GM19239 (cell line): ENCODE measurements around the gene MRPL46.
"Not testable (repeated sequence)": the region's sequence is repeated elsewhere in the genome, so short reads cannot be mapped to it uniquely, and the experiment has no call there.

Experiments used
- DNase-seq: peaks from one replicate; pipeline ENCODE4 v3.0.0; 2011; ENCODE audit warnings: low spot score; ENCODE audit not compliant: insufficient read length
- FAIRE-seq: peaks from 2 replicates; lab custom pipeline; 2011; peaks lifted over from hg19 to GRCh38; lab: Jason Lieb, UNC

The MRPL46 gene

DNA sequence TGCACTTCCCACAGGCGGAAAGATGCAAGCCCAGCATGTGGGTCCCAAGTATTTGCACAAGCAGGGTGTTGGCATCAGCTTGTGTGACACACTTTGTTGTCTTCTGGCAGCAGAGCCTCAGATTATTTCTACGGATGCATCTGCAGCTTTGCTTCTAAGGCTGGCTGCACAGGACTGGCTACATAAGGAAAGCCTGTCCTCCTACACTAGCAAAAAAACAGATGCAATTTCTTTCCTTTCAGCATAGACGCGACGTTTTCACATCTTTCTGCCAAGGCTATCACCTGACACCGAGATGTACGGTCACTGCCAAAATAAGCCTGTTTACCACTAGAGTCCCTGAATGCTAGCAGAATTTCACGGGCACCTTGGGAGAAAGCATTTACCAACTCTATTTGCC lies 13.8 kb upstream of the MRPL46 start:
- DNase-seq (no peak), FAIRE-seq (no peak)

- no peak for FAIRE-seq
- DNase-seq: no peak
Measured at GRCh38 chr15:88479169-88479568, 12.0 kb upstream of the MRPL46 start.

DNA sequence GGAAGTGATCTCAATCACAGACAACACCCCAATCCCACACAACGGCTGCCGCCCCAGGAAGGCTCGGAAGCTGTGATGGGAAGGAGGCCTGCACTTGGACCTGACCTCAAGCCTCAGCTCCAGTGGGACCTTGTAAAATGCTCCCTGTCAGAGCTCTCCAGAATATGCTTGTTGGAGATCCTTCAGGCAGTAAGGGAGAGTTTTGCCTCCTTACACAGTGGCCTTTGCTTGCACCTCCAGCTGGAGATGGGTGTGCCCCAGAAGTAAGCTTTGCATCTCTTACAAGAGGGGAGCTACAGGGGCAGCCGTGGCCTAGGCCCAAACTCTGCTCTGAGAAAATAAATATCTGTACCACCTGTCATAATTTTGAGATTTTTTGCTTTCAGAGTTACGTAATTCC lies 10.7 kb upstream of the MRPL46 start:
- FAIRE-seq (no peak), DNase-seq (no peak)

DNA sequence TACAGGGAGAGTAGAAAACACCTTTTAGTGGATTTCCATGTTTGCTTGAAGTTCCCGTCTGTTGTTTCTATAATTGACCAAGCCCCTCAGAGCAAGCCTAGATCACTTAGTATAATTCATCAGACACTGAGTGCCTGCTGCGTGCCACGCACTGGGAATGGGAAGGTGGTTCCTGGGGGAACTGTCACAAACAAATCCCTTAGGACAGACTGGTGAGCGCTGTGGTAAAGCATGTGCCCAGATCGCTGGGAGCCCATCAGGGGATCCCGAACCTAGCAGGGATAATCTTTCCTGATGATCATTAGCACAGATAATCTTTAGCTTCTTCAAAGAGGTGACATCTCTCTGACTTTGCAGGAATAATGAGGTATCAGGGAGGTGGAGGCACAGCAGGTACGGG lies 9.9 kb upstream of the MRPL46 start:
- DNase-seq: no peak
- FAIRE-seq: no peak

- DNase-seq (no peak), FAIRE-seq (no peak)
Measured at GRCh38 chr15:88476635-88477060, 9.5 kb upstream of the MRPL46 start.

DNA sequence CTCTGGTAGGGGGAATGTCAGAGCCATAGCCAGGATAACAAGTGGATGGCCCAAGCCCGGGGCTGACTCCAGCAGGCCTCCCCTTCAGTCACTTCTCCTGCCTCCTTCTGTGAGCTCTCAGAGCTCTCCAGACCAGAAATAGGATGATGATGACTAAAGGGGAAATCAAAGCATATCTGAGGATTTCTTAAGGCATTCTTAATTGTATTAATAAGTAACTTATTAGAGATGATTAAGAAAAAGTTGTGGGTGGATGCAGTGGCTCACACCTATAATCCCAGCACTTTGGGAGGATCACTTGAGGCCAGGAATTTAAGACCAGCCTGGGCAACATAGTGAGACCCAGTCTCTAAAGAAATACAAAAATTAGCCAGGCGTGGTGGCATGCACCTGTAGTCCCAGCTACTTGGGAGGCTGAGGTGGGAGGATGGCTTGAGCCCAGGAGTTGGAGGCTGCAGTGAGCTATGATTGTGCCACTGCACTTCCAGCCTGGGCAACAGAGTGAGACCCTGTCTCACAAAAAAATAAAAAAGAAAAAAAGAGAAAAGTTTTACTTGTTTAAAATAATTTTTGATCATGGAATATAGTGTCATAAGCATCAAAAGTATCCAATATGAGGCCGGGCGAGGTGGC lies 6.6 kb upstream of the MRPL46 start:
- FAIRE-seq, DNase-seq: not testable (repeated sequence)

DNA sequence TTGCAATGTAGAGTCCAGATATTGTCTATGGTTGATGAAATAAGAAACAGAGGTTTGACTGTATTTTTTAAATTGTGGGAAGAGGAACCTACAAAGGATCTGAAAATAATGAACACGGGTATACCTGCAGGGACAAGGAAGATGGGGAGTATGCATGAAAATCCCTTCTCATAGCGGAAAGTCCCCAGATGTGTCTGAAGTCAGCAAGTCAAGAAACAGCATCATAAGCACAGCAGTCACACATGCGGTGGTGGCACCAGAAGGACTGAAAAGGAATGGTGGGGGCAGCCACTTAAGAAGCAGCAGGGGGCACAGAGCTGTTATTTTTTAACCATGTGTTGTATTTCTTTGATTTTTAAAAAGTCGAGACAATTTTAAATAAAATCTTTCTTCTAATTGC lies 5.0 kb upstream of the MRPL46 start:
- DNase-seq (no peak), FAIRE-seq (no peak)

GRCh38 chr15:88470625-88471372 lies 3.6 kb upstream of the MRPL46 start:
- DNase-seq (no peak), FAIRE-seq (no peak)

- no peak for DNase-seq
- no peak for FAIRE-seq
Measured at GRCh38 chr15:88469321-88469720, 2.1 kb upstream of the MRPL46 start.

- not testable (repeated sequence) for FAIRE-seq, DNase-seq
Measured at GRCh38 chr15:88468721-88469120, 1.5 kb upstream of the MRPL46 start.

DNA sequence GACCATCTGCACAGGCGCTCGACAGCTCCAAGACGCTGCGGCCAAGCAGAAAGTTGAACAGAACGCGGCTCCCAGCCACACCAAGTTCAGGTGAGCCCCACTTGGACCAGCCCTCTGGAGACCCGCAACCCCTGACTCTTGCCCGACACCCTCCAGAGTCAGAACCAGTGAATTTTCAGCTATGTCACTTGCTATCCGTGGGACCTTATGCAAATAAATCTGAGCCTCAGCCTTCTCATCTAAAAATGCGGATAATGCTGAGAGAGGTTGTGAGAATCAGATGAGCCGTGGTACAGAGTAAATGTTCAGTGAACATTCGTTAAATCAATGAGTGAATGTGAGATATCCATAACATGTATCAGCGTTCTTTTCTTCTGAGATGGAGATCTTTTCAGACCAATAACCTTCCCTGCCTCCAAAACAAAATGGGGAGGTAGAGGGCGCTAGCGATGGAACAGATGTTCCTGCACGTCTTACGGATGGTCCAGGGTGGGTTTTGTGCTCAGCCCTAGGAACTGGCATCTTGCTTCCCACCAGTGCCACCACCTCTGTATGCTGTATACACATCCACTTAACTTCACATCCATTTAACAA lies 844 bp upstream of the MRPL46 start:
- DNase-seq: no peak
- FAIRE-seq: no peak

DNA sequence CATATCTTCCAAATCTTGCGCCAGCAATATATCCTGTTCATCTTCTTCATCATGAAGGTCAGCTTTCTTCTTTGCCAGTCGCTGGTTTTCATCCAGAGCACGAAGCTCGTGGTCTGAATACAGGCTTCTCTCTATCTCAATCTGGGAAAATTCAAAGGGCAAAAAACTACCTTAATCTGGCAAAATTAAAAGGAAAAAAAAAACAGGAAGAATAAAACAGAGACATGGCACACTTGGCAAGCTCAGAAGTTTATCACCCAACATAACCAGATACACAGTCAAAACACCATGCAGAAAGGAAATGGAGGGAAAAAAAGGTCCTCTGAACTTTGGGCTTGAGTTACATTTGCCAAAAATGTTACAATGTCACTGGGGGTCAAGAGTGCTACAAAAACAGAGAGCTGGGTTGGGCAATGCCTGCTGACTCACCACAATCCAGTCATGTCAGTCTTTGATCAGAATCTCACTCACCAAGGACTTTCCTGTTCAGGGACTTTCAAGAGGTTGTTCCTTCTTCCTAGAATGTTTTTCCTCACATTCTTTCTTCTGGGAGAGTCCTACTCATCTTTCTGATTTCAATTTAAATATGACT lies 1.5 kb downstream of the MRPL46 start:
- DNase-seq: no peak
- FAIRE-seq: no peak

DNA sequence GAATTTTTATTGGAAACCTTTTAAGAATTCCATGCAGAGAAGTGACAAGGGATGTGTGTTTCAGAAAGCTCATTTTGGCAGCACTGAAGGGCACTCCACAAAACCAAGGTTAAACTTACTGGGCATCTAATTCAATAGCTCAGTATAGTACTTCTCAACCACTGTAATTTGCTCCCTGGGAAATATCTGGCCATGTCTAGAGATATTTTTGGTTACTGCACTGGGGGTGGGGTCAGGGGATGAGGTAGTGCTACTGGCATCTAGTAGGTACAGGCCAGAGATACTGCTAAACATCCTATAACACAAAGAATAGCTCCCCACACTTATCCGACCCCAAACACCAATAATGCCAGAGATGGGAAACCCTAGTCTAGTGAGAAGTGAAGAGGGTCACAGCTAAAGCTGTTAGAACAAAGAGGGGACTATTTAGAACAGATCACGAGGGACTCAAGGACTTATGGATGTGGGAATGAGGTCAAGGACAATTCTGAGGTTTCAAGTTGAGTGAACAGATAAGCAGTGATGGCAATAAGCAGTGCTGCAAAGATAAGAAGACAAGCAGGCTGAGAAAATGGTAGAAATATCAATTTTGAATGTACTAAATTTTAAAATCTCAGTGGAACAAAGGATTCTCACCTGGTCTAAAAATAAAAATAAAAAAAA lies 3.2 kb downstream of the MRPL46 start:
- no peak for FAIRE-seq

DNA sequence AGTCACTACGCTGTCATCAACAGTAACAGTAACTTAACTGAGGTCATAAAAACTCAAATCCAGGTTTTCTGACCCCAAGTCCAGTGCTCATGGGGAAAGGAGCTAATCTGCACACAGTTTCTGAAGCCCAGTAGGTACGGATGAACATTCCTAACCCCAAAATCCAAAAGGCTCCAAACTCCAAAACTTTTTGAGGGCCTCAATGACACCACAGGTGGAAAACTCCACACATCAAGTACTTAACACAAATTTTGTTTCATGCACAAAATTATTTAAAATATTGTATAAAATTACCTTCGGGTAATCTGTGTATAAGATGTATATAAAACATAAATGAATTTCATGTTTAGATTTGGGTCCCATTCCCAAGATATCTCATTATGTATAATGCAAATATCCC lies 10.5 kb downstream of the MRPL46 start:
- no peak for FAIRE-seq
- DNase-seq: no peak

More for the DNA sequence above, 3.2 kb downstream of the MRPL46 start:
- DNase-seq: no peak

DNA sequence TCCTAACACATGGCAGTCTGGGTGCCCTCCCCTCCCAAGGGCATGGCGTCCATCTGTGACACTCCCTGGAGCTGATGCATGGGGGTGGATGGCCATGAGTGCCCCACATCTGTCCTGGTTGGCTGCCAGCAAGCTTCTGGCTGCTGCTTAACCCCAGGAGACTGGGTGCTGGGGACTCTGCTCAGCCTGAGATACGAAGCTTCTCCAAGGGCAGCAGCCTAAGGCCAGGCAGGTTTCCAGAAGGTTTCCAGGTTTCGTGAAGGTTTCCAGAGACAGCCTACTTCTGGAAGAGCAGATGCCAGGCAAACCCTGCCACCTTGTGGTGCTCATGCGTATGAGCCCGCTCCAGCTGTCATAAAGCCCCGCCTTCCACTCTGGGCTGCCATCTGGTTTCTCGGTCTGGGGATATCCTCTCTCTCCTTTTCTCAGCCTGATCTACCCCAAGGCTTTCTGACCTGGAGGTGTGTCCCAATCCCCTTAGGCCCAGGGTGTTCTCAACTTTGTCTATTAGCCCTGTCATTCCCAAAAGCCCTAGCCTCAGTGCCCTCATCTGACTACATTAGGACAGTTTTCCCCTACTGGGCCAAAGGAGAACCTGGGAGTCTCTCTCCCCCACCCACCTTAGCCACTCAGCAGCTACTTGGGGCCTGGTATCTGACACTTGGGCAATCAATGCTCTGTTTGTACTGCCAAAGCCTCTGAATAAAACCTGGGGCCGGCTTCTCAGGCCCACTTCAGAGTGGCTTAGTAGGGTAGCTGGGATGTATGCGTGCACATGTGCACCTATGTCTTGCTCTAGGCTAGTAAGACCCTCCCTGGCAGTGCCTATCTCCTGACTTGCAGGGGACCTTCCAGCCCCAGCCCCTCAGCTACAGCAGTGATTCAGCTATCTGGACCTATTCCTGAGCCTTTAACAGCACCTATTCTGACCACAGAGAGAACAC lies 12.0 kb downstream of the MRPL46 start:
- DNase-seq (peak; percentile 39), FAIRE-seq (peak; percentile 33)

DNA sequence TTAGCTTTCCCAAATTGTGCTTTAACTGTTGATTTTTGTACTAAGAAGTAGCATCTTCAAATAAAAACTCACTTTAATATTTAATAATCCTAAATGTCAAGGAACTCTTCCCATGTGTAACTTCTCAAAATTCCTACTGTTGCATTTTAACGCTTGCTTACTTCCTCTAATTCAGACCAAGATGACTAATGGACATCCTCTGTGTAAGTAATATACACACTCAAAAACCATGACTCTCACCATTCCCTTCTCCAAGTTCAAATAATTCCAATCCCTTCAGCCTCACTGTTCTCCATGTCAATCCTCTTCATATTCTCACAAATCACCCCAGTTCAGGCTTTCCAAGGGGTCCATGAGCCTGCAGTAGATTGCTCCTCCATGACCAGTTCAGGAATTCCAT lies 13.0 kb downstream of the MRPL46 start:
- no peak for FAIRE-seq
- DNase-seq: no peak

- FAIRE-seq (no peak), DNase-seq (no peak)
Measured at GRCh38 chr15:88453651-88454050, 13.5 kb downstream of the MRPL46 start.

DNA sequence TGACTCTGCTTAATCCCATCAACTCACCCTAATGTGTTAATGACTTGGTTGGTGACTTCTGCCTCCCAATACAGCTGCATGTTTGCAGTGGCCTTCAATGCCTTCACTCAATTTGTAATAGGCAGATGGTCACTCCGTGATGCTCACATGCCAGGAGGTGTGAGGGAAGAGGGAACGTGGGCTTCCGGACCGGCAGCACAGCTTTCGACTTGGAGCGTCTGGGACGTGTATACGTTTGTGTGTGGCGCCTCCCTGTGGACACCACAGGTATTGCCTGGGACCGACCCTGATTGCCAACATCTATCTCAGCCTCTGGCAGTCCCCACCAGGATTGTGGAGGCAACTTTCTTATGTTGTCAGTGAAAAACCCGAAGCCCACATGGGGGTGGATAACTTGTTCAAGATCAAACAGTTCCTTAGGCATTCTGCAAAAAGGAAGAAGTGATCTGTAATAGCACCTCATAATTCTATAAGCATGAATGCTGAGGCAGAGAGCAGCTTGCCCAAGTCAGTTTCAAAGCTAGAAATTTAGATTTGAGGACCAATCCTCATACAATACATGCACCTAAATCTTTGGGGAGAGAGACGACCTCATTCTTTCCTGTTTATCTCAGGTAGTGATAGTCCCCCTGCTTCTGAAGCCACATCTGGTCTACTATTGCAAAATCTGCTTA lies 16.9 kb downstream of the MRPL46 start:
- DNase-seq: peak; percentile 51
- no peak for FAIRE-seq

DNA sequence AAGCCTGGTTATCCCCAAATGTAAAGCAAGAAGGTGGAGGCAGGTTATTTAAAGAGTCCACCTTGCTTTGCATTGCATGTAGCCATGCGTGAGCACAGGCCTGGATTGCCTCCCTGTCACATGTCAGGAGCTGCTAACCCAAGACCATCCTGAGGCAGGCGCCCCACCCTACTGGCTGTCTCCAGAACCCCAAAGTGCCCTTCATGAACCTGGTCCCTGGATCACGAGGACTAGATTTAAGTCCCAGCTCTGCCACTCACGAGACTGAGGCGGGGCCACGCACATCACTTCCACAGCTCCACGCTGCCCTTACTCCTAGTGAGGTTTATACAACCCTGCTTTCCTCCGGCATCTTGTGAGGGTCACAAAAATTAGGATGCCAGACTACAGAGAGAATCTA lies 17.6 kb downstream of the MRPL46 start:
- no peak for FAIRE-seq
- DNase-seq: no peak
